Amygdala (tissue), 56 donors: ENCODE measurements around the gene ETV6.
A peak's percentile ranks its signal among the peaks of the same experiment; 100 is the strongest.

Experiments
- DNase-seq, 56 donors: peaks; one replicate each; lab custom pipeline; 2025; lab: John Stamatoyannopoulos, UW

ETV6 gene

GRCh38 chr12:11754256-11754655, 104.8 kb downstream of the ETV6 start:
- no peak for DNase-seq

DNA sequence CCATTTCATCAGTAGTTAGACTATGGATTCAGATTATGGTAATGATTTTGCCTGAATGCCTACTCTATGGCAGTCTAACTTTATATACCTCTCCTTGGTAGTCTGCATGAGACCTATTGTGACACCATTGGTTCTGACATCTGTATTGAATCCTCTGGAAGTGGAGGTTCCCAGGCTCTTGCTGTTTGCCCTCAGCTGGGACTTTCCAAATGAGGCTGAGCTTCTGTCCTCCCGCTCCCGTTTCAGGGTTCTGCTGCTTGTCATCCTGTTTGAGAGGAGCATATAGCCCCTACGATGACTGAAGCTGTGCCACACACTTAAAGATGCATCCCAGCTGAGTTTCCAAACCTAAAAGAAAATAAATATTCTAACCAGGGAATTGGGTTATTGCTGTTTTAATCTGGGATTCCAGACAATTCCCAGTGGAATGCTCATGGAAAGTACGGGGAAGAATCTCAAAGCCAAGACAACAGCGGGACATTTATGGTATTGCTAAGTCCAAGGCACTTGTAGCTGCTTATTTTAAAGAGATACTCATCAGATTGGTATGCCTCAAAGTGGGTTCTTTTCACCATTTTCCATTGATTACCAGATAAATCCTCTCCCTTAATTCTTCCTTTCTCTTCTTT, 105.9 kb downstream of the ETV6 start:
- DNase-seq: no peak

DNA sequence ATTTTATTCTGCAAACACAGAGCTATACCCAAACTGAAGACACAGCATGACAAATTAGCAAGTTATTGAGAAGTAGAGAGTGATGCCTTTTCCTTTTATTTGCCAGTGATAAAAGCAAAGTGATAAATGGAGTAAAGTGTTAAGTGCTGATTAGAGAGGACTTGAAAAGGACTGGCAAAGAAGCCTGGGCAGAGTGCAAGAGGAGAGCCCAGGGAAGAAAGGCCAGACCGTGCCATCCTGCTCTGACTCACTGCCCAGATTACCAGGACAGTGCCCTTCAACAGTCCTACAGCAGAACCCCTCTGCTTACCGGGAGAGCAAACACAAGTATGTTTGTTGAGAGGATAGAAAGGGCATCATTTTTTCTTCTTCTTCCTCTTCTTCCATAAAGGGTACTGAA, 106.5 kb downstream of the ETV6 start:
- DNase-seq: no peak

DNA sequence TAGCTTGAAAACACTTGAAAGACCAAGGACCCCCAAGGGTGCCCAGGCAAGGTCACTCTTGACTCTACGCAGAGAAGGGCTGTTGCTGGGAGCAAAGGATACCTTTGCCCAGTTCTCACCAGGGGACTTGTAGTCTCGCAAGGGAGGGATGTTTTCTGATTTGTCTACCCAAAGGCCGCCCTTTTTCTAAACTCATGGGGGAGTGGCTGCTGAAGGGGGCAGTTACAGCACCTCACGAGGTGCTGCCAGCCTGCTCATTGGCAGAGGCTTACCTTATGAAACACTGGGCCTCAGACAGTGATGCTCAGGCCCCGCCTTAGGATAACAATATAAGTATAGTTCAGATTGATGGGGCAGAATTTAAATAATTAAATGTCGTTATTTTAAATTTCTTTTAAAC, 107.0 kb downstream of the ETV6 start:
- DNase-seq: no peak

DNA sequence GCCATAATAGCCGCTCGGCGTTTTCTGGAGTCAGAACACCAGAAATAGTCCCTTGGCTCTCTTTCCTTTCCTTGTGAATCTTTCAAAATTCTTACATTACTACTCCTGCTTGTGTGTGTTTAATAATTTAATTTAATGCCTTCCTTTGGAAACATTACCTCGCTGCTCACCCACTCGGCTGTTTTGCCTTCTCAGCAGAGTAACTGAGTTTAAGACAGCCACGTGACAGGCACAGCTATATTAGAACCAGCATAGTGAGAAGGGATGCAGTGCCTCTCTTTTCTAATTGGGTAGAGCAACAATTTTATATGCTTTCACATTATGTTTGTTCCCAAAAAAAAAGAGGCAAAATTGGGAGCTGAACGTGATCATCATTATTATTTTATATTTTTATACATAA, 107.6 kb downstream of the ETV6 start:
- no peak for DNase-seq

- no peak for DNase-seq
Measured at GRCh38 chr12:11757531-11757930, 108.1 kb downstream of the ETV6 start.

DNA sequence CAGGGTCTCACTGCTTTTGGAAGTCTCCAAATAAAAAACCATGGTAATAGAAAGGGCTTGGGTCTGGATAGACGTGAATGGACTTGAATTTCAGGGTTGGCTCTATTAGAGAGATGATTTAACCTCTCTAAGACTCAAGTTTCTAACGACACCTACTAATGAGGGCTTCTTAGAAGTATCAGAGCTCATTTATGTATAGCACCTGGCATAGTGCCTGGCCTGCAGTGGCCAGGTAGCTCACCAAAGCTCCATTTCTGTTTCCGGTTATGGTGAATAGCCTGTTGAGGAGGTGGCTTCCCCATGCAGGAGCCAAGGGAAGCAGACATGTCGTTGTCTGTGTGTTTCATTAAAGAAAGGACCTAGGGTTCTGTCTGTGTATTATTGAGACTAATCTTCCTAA, 108.6 kb downstream of the ETV6 start:
- no peak for DNase-seq

GRCh38 chr12:11758510-11759493, 109.3 kb downstream of the ETV6 start:
- DNase-seq: peak in 3 of 56 donors; percentile 13 to 19 (median 18)

DNA sequence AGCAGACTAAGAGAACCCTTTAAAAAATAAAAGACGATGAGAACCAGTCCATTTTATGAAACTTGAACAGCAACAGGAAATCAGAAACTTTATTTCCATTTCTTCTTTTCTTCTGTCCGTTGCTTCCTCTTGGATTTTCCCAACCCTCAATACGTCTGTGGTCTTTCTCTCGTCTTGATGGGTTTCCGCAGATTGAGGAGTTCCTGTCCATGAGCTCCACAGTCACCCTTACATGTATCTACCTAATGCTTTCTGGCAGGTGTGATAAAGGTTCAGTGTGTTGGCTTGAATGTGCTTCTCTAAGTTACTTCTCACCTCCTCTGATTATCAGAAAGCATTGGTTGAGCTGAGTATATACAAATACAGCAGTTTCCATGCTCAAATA, 110.0 kb downstream of the ETV6 start:
- DNase-seq: no peak

GRCh38 chr12:11759899-11760298, 110.4 kb downstream of the ETV6 start:
- DNase-seq: no peak

- DNase-seq: no peak
Measured at GRCh38 chr12:11761869-11762567, 112.5 kb downstream of the ETV6 start.

GRCh38 chr12:11762723-11763326, 113.4 kb downstream of the ETV6 start:
- DNase-seq: no peak

- DNase-seq: no peak
Measured at GRCh38 chr12:11763760-11764520, 114.5 kb downstream of the ETV6 start.

GRCh38 chr12:11764837-11765236, 115.4 kb downstream of the ETV6 start:
- no peak for DNase-seq

DNA sequence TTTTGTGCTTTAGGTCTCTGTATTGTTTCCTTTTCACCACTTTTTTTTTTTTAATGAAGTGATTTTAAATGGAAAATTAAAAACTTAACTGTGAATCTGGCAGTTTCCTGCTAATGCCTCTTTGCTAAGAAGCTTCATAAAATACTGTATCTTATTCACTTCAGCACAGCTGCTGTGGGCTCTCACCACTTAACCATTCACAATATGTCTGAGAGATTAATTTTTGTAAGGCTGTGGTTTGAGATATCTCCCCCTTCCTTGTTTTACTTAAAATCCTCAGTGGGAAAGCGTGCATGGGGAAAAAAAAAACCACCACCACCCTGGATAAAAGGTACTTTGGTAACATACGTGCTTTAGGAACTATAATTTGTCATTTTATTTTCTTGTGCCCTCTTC, 115.9 kb downstream of the ETV6 start:
- no peak for DNase-seq

DNA sequence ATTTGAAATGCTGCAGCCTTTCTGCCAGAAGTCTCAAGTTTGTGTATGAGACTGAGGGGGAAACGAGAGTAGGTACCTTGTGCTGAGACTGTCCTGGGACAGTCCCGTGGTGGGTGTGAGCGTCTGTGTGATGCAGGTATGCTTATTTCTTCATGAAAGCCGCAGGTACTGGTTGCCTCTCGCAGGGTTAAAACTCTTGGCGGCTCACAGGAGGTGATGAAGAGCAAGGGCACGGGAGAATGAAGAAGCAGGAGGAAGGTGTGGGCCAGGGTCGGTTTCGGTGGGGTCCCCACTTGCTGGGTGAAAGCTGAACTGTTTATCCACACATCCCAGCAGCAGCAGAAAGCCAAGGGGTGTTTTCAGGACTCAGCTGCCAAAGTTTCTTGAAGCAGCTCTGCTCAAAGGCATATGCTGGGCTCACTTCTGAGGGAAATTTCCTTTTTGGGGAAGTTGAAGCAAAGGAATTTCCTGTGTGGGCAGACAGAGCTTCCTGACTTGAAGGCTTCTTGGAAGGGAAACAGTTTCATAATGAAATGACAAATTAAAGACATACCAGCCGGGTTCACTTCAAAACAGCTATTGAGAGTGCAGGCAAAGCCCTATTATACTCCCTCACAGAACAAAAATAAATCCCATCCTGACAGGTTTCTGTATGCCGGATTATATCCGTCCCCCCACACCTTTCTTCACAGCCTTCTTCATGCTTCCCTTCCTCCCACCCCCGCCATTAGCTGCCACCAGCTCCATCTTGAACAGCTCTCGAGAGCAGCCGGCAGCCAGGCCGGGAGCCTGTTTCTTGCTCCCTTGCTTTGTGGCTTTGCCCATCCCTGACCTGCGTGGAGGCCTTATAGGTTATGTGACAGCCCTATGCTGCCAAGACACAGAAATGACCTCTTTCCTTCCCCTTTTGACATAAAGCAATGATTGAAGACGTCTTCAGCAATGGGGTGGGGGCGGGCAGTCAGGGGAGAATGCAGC, 116.6 kb downstream of the ETV6 start:
- DNase-seq: peak in 16 of 56 donors; percentile 12 to 58 (median 24)

DNA sequence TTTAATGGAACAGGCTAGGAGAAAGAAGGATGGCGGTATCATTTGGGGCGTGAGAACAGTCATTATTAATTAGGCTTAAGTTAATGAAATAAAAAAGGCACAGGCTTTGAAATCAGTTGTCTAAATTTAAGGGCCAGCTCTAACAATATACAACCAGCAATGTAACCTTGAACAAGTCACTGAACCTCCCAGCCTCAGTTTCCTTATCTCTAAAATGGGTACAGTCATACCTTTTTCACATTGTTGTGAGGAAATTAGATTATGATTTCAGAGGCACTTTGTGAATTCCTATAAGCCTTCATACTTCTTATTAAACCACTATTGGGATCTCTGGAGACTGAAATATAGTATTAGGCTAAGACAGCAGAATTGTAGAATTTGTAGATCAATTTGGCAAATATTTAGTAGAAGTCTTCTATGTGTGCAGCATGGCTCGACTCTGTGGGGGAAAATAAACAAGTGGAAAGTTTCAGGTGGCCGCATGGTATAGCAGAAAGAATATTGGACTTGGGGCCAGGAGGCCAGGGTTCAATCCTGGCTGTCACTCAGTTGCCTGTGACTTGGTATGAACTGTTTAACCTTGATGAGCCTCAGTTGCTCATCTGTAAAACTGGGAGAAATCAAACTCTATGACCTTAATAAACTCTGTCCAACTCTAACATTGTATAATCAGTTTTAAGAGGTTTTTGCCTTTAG, 117.7 kb downstream of the ETV6 start:
- DNase-seq: no peak

GRCh38 chr12:11767798-11768197, 118.3 kb downstream of the ETV6 start:
- no peak for DNase-seq
